Astrocyte (in vitro differentiated cells and primary cell): ENCODE measurements around the gene ONECUT2.

Experiments
- CTCF ChIP-seq: IDR thresholded peaks from 2 replicates; pipeline ENCODE4 v1.5.1; 2011; ENCODE audit warnings: low read depth, mild to moderate bottlenecking, inconsistent platforms, low read length, moderate library complexity; ENCODE audit not compliant: insufficient read depth
- EZH2 ChIP-seq: IDR thresholded peaks from 2 replicates; pipeline ENCODE4 v1.6.1; 2012; ENCODE audit warnings: mild to moderate bottlenecking, low read length, inconsistent platforms; ENCODE audit not compliant: insufficient read depth

- TF ChIP-seq CTCF, result no peak
- no peak for TF ChIP-seq EZH2
Observed at GRCh38 chr18:57427429-57428201, 7.6 kb upstream of the ONECUT2 start.
